GM12891 (cell line): Measurements from ENCODE around the gene USP9X.

Experiments used
- PAX5 ChIP-seq: IDR thresholded peaks from 2 replicates; pipeline ENCODE4 v1.6.1; 2011; ENCODE audit warnings: low read length, moderate library complexity, mild to moderate bottlenecking; ENCODE audit not compliant: insufficient read depth, severe bottlenecking
- POLR2A ChIP-seq: IDR thresholded peaks from 2 replicates; pipeline ENCODE4 v1.6.1; 2011; ENCODE audit warnings: low read depth, low read length, control low read depth
- POLR2AphosphoS5 ChIP-seq: IDR thresholded peaks from 2 replicates; pipeline ENCODE4 v1.6.1; 2011; ENCODE audit warnings: low read depth, low read length, control low read depth
- POU2F2 ChIP-seq: IDR thresholded peaks from 2 replicates; pipeline ENCODE4 v1.6.1; 2011; ENCODE audit warnings: low read depth, mild to moderate bottlenecking, control low read depth, low read length, moderate library complexity
- SPI1 ChIP-seq: IDR thresholded peaks from 2 replicates; pipeline ENCODE4 v1.6.1; 2011; ENCODE audit warnings: low read depth, low read length, control low read depth
- TAF1 ChIP-seq: IDR thresholded peaks from 2 replicates; pipeline ENCODE4 v1.6.1; 2011; ENCODE audit warnings: low read depth, low read length, control low read depth

- TF ChIP-seq POLR2A: no peak
- no peak for TF ChIP-seq POLR2AphosphoS5
- no peak for TF ChIP-seq PAX5
- TF ChIP-seq TAF1: no peak
- no peak for TF ChIP-seq POU2F2
- no peak for TF ChIP-seq SPI1
Observed at GRCh38 chrX:41142130-41142910, 57.1 kb downstream of the USP9X start.
